Measurements from ENCODE around the gene ISG15.

Gene ISG15

DNA sequence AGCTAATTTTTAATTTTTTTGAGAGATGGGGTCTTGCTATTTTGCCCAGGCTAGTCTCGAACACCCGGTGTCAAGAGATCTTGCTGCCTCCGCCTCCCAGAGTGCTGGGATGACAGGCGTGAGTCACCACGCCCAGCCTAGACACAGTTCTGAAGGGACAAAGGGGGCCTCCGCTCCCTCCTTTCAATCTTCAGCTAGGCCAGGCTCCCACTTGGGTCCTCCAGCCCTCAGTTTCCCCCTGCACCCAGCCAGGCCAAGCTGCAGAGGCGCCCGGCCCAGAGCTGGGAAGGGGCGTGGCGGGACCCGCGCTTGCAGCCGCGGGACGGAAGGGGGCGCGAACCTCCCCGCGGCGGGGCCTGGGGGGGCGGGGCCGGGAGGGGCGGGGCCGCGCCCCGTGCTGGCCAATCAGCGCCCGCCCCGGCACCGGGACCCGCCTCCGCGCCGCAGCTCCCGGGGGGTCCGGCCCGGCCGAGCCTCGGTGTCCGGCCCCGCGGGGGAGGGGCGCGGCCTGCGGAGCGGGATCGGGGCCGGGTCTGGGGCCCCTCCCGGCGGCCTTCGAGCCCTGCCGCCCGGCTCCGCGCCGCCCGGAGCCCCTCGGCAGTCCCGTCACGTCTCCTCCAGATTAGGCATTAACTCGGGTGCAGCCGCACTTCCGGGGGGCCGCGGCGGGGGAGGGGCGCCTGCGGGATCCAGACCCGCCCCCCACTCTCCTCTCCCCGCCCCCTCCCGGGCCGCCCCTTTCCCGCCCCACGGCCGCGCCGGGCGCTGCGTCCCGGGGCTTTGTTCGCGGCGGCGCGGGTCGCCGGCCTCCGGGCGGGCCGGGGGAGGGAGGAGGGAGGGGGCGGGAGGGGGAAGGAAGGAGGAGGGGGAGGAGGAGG is 6.1 kb downstream of the ISG15 start:
- Histone ChIP-seq H3K27ac (peak overlapping the region; percentile 46; the same call in 1 of the 2 replicates), H3K4me3 (peak overlapping the region; percentile 52; the same call in 1 of the 2 replicates), H3K36me3 (ENCODE audit: insufficient read depth, low read length) (peaks cover 5% of the 10 kb centered on the region; the same call in 1 of the 2 replicates), H3K9ac (ENCODE audit: insufficient read length) (no peak overlapping the region), H3K9me3 (ENCODE audit: low read depth, low read length) (no peaks in the 10 kb centered on the region)
- no peak for TF ChIP-seq FOXP2 (optimal IDR thresholded peaks at IDR 0.05; ENCODE audit: control extremely low read depth, extremely low read length, insufficient read depth)
- TF ChIP-seq POLR2AphosphoS5 (IDR thresholded peaks at IDR 0.05; ENCODE audit: borderline replicate concordance, low read depth, low read length): no peak
- DNase-seq (ENCODE audit: low read depth, low spot score): no peak

DNA sequence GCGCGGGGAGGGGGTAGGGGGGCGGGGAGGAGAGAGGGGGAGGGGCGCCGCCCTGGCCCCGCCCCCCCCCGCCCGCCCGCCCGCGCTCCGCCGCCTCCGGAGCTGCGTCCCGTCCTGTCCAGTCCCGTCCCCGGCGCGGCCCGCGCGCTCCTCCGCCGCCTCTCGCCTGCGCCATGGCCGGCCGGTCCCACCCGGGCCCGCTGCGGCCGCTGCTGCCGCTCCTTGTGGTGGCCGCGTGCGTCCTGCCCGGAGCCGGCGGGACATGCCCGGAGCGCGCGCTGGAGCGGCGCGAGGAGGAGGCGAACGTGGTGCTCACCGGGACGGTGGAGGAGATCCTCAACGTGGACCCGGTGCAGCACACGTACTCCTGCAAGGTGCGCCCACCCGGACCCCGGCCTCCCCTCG is 6.7 kb downstream of the ISG15 start, which contains the start of gene AGRN:
AGRN (plus strand) TSS at position 121 of the 405 bp plus-strand sequence; CDS start at position 174, 53 bp downstream.
- TF ChIP-seq FOXP2 (optimal IDR thresholded peaks at IDR 0.05; ENCODE audit: control extremely low read depth, extremely low read length, insufficient read depth): no peak
- no peak for TF ChIP-seq EZH2 (IDR thresholded peaks at IDR 0.05)
- no peak for TF ChIP-seq POLR2AphosphoS5 (IDR thresholded peaks at IDR 0.05; ENCODE audit: borderline replicate concordance, low read depth, low read length)
- Histone ChIP-seq H3K9me3 (ENCODE audit: low read depth, low read length) (no peaks in the 10 kb centered on the region), H3K36me3 (ENCODE audit: insufficient read depth, low read length) (peaks cover 5% of the 10 kb centered on the region; the same call in 1 of the 2 replicates), H3K27ac (peak within 1 kb of the TSS; percentile 54), H3K9ac (ENCODE audit: insufficient read length) (peak within 1 kb of the TSS; percentile 45), H3K4me3 (peak within 1 kb of the TSS; percentile 78)
- DNase-seq (ENCODE audit: low read depth, low spot score): no peak

DNA sequence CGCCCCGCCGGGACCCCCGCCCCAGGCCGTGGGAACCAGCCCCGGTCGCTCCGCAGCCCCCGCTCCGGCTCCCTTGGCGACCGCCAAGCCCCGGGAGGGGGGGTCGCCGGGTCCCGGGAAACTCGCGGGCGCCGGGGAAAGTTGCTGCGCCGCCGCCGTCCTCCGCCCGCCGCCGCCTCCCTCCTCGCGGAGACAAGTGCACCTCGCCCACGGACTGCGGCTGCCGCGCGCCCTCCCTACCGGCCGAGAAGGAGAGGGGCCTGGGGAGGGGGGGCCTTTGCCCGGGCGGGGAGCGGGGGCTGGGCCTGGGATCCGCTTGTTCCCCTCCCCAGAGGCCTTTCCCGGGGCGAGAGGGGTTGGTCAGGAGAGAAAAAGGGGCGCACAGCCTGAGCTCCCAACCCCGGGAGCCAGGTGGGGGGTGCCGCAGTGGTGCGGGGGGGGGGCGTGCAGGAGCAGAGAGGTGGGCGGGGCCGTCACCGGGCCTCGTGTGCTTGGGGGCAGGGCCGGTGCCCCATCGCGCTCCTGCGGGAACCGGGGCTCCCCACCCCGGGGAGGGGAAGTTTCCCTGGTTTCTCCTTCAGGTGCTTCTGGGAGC is 7.2 kb downstream of the ISG15 start:
- TF ChIP-seq EZH2 (IDR thresholded peaks at IDR 0.05): no peak
- TF ChIP-seq FOXP2 (optimal IDR thresholded peaks at IDR 0.05; ENCODE audit: control extremely low read depth, extremely low read length, insufficient read depth): no peak
- no peak for TF ChIP-seq POLR2AphosphoS5 (IDR thresholded peaks at IDR 0.05; ENCODE audit: borderline replicate concordance, low read depth, low read length)
- Histone ChIP-seq H3K4me3 (peak overlapping the region; percentile 78), H3K36me3 (ENCODE audit: insufficient read depth, low read length) (peaks cover 5% of the 10 kb centered on the region; the same call in 1 of the 2 replicates), H3K27ac (peak overlapping the region; percentile 54), H3K9ac (ENCODE audit: insufficient read length) (peak overlapping the region; percentile 45), H3K9me3 (ENCODE audit: low read depth, low read length) (no peaks in the 10 kb centered on the region)
- DNase-seq (ENCODE audit: low read depth, low spot score): no peak

DNA sequence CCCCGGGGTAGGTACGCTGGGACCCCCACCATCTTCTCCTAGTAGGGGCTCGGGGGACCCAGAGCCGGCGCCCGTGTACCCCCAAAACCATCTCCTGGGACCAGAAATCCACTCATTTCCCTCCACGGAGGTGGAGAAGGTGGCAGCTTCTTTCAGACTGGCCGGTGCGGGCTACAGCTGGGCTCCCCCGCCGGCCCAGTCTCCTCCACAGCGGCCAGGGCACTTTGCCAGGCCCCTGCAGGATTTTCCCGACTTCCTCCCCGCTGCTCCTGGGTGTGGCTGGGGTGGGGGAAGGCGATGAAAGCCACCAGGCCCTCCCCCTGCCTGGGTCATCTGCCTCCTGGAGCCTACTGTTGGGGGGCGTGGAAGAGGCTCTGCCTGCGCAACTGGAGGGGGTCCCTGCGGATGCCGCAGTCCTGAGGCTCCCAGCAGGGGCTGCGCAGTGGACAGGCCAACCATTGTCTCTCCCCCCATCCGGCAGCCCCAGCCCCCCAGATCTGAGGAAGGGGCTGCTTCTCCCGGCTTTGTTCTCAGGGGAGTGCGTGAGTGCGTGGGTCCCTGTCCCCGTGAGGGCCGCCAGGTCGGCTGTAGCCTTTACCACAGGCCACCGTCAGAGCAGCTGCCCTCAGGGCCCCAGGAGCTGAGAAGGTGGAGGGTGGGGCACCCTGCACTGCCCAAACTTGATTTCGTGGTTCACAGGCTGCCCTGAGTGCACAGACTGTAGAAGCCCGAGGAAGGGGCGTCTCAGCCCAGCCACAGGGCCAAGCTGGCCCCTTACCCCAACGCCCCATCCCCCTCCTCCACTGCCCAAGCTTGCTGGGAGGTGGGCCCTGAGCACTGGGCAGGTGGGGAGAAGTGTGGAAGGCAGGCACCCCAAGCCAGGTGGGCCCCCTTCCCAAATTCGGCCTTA is 8.0 kb downstream of the ISG15 start:
- H3K27ac ChIP-seq: peak overlapping the region; percentile 54
- no peaks in the 10 kb centered on the region for H3K9me3 ChIP-seq (ENCODE audit: low read depth, low read length)
- DNase-seq (ENCODE audit: low read depth, low spot score): no peak
- peaks cover 5% of the 10 kb centered on the region; the same call in 1 of the 2 replicates for H3K36me3 ChIP-seq (ENCODE audit: insufficient read depth, low read length)
- TF ChIP-seq EZH2 (IDR thresholded peaks at IDR 0.05) (no peak), POLR2AphosphoS5 (IDR thresholded peaks at IDR 0.05; ENCODE audit: borderline replicate concordance, low read depth, low read length) (peak; percentile 41; the same call in 1 of the 2 replicates)
- peak overlapping the region; percentile 78 for H3K4me3 ChIP-seq
- H3K9ac ChIP-seq (ENCODE audit: insufficient read length): peak overlapping the region; percentile 24

DNA sequence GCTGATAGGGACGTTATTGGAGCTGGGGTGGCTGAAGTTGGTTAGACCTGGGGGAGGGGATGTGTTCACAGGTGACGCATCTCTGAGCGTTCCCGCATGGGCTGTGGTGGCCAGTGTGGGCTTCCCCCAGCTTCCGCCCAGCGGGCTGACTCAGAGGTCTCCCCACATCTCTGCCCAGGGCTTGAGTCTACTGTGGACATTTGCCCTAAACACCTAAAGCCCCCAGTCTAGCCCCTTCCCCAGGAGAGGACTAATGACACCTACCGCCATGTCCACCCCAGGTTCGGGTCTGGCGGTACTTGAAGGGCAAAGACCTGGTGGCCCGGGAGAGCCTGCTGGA is 8.6 kb downstream of the ISG15 start:
- peaks cover 5% of the 10 kb centered on the region; the same call in 1 of the 2 replicates for H3K36me3 ChIP-seq (ENCODE audit: insufficient read depth, low read length)
- H3K27ac ChIP-seq: no peak overlapping the region
- peak overlapping the region; percentile 78 for H3K4me3 ChIP-seq
- TF ChIP-seq EZH2 (IDR thresholded peaks at IDR 0.05) (no peak), FOXP2 (optimal IDR thresholded peaks at IDR 0.05; ENCODE audit: control extremely low read depth, extremely low read length, insufficient read depth) (no peak), POLR2AphosphoS5 (IDR thresholded peaks at IDR 0.05; ENCODE audit: borderline replicate concordance, low read depth, low read length) (no peak)
- DNase-seq (ENCODE audit: low read depth, low spot score): no peak
- no peak overlapping the region for H3K9ac ChIP-seq (ENCODE audit: insufficient read length)
- no peaks in the 10 kb centered on the region for H3K9me3 ChIP-seq (ENCODE audit: low read depth, low read length)

DNA sequence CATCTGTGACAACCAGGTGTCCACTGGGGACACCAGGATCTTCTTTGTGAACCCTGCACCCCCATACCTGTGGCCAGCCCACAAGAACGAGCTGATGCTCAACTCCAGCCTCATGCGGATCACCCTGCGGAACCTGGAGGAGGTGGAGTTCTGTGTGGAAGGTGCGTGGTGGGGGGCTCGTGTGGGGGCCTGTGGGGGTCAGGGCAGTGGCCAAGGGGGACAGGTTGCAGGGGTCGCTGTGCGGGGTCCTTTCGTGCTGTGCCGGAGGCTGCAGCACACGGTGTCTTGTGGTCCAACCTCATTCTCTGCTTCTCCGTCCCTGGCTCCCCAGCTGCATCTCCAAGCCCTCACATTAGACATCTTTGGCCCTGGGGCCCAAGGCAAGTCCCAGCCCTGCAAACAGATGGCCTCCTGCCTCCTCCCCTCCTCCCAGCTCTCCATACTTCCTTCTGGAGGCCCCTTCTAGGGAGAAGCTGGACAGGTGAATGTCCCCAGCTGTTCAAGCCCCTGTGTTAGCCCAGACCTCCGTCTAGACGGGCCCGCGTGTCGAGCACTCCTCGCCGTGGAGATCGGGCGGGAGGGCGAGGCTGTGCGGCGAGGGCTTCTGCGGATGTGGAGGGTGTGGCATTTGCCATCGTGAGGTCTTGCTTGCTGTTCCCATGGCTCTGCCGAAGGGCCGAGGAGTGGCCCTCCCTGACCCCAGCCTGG is 9.2 kb downstream of the ISG15 start:
- Histone ChIP-seq H3K9ac (ENCODE audit: insufficient read length) (no peak overlapping the region), H3K27ac (no peak overlapping the region), H3K9me3 (ENCODE audit: low read depth, low read length) (no peaks in the 10 kb centered on the region), H3K4me3 (no peak overlapping the region), H3K36me3 (ENCODE audit: insufficient read depth, low read length) (peaks cover 9% of the 10 kb centered on the region; the same call in 1 of the 2 replicates)
- TF ChIP-seq POLR2AphosphoS5 (IDR thresholded peaks at IDR 0.05; ENCODE audit: borderline replicate concordance, low read depth, low read length) (no peak), FOXP2 (optimal IDR thresholded peaks at IDR 0.05; ENCODE audit: control extremely low read depth, extremely low read length, insufficient read depth) (no peak), EZH2 (IDR thresholded peaks at IDR 0.05) (no peak)
- no peak for DNase-seq (ENCODE audit: low read depth, low spot score)

DNA sequence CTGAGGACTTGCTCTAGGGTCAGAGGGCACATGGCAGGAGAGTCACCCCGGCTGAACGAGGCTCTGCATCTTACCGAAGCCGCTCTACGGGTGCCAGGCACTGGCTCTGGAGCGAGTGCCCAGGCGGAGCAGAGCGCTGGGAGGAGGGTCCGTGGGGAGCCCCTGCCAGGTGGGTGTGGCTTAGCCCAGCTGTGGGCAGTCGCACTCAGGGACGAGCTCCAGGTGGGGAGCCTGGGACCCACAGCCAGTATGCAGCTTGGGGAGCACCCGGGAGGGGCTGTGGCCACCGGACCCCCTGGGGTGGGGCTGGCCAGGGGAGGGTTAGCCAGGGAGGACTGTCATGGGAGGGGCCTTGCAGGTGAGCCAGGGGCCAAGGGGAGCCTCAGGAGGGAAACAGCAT is 10.4 kb downstream of the ISG15 start:
- Histone ChIP-seq H3K9ac (ENCODE audit: insufficient read length) (no peak overlapping the region), H3K9me3 (ENCODE audit: low read depth, low read length) (no peaks in the 10 kb centered on the region), H3K4me3 (no peak overlapping the region), H3K27ac (no peak overlapping the region), H3K36me3 (ENCODE audit: insufficient read depth, low read length) (peaks cover 9% of the 10 kb centered on the region; the same call in 1 of the 2 replicates)
- TF ChIP-seq FOXP2 (optimal IDR thresholded peaks at IDR 0.05; ENCODE audit: control extremely low read depth, extremely low read length, insufficient read depth) (no peak), POLR2AphosphoS5 (IDR thresholded peaks at IDR 0.05; ENCODE audit: borderline replicate concordance, low read depth, low read length) (no peak), EZH2 (IDR thresholded peaks at IDR 0.05) (no peak)
- DNase-seq (ENCODE audit: low read depth, low spot score): no peak
